GM12878 (cell line): ENCODE data around the gene MAST1. TPM values are rescaled to one million over a fixed set of nuclear protein-coding genes. Genes with fewer than 3 reads are reported as not detected.
A peak's percentile ranks its signal among the peaks of the same experiment; 100 is the strongest.

Experiments used
- E2F4 ChIP-seq: IDR thresholded peaks from 2 replicates; pipeline ENCODE4 v1.6.1; 2012; ENCODE audit warnings: low read depth, low read length, improper control_type of control experiment
- EZH2 ChIP-seq: IDR thresholded peaks from 2 replicates; pipeline ENCODE4 v1.6.1; 2012; ENCODE audit warnings: low read depth, mild to moderate bottlenecking, control low read depth, inconsistent platforms, low read length, borderline replicate concordance; ENCODE audit not compliant: control insufficient read depth
- IKZF1 ChIP-seq: fragments of 450-650 bp; conservative IDR thresholded peaks from 2 replicates; pipeline ENCODE4 v1.6.1; 2017; ENCODE audit warnings: antibody characterized with exemption, mild to moderate bottlenecking
- KAT2A ChIP-seq: conservative IDR thresholded peaks from 2 replicates; pipeline ENCODE4 v1.6.1; 2011; ENCODE audit warnings: low read depth, low read length; ENCODE audit not compliant: control insufficient read depth
- KLF5 ChIP-seq: fragments of 450-650 bp; IDR thresholded peaks from 2 replicates; pipeline ENCODE4 v1.6.1; 2014; ENCODE audit warnings: mild to moderate bottlenecking; ENCODE audit not compliant: partially characterized antibody
- MTA2 ChIP-seq: fragments of 450-650 bp; IDR thresholded peaks from 2 replicates; pipeline ENCODE4 v1.6.1; 2016; ENCODE audit warnings: low read depth, mild to moderate bottlenecking, moderate library complexity
- MYB ChIP-seq: fragments of 150-350 bp; IDR thresholded peaks from 2 replicates; pipeline ENCODE4 v1.6.1; 2014; ENCODE audit warnings: mild to moderate bottlenecking, low read depth, low read length, borderline replicate concordance
- PAX5 ChIP-seq: IDR thresholded peaks from 2 replicates; pipeline ENCODE4 v1.6.1; 2011; ENCODE audit warnings: low read depth, low read length, borderline replicate concordance
- PAX8 ChIP-seq: fragments of 450-650 bp; IDR thresholded peaks from 2 replicates; pipeline ENCODE4 v1.6.1; 2017; ENCODE audit warnings: mild to moderate bottlenecking, moderate library complexity
- POLR2AphosphoS5 ChIP-seq: IDR thresholded peaks from 2 replicates; pipeline ENCODE4 v1.6.1; 2011; ENCODE audit warnings: mild to moderate bottlenecking, low read length, inconsistent platforms
- RAD21 ChIP-seq: IDR thresholded peaks from 2 replicates; pipeline ENCODE4 v1.6.1; 2011; ENCODE audit warnings: mild to moderate bottlenecking, low read depth, low read length, moderate library complexity; ENCODE audit not compliant: insufficient read depth
- RFX5 ChIP-seq: IDR thresholded peaks from 2 replicates; pipeline ENCODE4 v1.6.1; 2011; ENCODE audit warnings: low read depth, low read length, improper control_type of control experiment
- SMAD1 ChIP-seq: fragments of 450-650 bp; IDR thresholded peaks from 2 replicates; pipeline ENCODE4 v1.6.1; 2018; ENCODE audit warnings: mild to moderate bottlenecking, low read depth; ENCODE audit not compliant: partially characterized antibody
- SMAD5 ChIP-seq: IDR thresholded peaks from 2 replicates; pipeline ENCODE4 v1.6.1; 2016; ENCODE audit warnings: antibody characterized with exemption, low read depth
- SP1 ChIP-seq: IDR thresholded peaks from one replicate; pipeline ENCODE4 v1.6.1; 2011; ENCODE audit warnings: low read depth, low read length
- USF1 ChIP-seq: IDR thresholded peaks from 2 replicates; pipeline ENCODE4 v1.6.1; 2011; ENCODE audit warnings: borderline replicate concordance, low read depth, mild to moderate bottlenecking, moderate library complexity, mixed read lengths, low read length; ENCODE audit not compliant: insufficient read depth; ENCODE audit errors: extremely low read length
- YY1 ChIP-seq: IDR thresholded peaks from 2 replicates; pipeline ENCODE4 v1.6.1; 2011; ENCODE audit warnings: low read depth, mild to moderate bottlenecking, low read length
- polyA plus RNA-seq, 11 experiments: library from polyadenylated mRNA; depleted of rRNA in 4 of 11; unstranded in 6 of 11; stranded (reverse) in 5 of 11; fragments of >200 nt; fragmentation: Nextera tagmentation in 4 of 11; fragmentation: Illumina TruSeq in 1 of 11; extraction: Ambion mirVana in 4 of 11; extraction: Trizol in 1 of 11; gene quantifications; 1 replicate in 1 of 11; 2 replicates in 10 of 11; pipeline versions ENCODE4 v1.2.1 to v1.2.3, GENCODE V29; 2011 to 2016; ENCODE audit warnings: inconsistent platforms in 2 of 11, missing spikeins in 2 of 11, low read depth in 1 of 11
- total RNA-seq, 4 experiments: library from RNA; depleted of rRNA in 3 of 4; stranded (reverse); fragments of >200 nt in 3 of 4; fragmentation: Illumina TruSeq in 1 of 4; extraction: Trizol in 1 of 4; gene quantifications; 2 replicates each; pipeline versions ENCODE4 v1.2.1 to v1.2.3, GENCODE V29; 2013 to 2021
- TF ChIP-seq, protein P1 (sequence below): fragments of 450-650 bp; IDR thresholded peaks from 2 replicates; pipeline ENCODE4 v1.6.1; 2014; ENCODE audit warnings: mild to moderate bottlenecking
- TF ChIP-seq, protein P2 (sequence below): IDR thresholded peaks from 2 replicates; pipeline ENCODE4 v1.6.1; 2011; ENCODE audit warnings: low read depth, low read length, improper control_type of control experiment, borderline replicate concordance
- TF ChIP-seq, protein P3 (sequence below): fragments of 450-650 bp; IDR thresholded peaks from 2 replicates; pipeline ENCODE4 v1.6.1; 2016; ENCODE audit warnings: mild to moderate bottlenecking
- TF ChIP-seq, protein P4 (sequence below): fragments of 450-650 bp; IDR thresholded peaks from 2 replicates; pipeline ENCODE4 v1.6.1; 2017; ENCODE audit warnings: mild to moderate bottlenecking, moderate library complexity

Gene MAST1
- total and polyA plus RNA-seq, 10 of the 15 experiments (the other 5 are each of a cell fraction or from before 2014, with no cell fraction given), result 0.08 to 0.79 (median 0.44) TPM; not detected in 1

GRCh38 chr19:12890787-12891552, 52.7 kb downstream of the MAST1 start, which contains the start of gene GCDH (continued):
- TF ChIP-seq, protein P1, sequence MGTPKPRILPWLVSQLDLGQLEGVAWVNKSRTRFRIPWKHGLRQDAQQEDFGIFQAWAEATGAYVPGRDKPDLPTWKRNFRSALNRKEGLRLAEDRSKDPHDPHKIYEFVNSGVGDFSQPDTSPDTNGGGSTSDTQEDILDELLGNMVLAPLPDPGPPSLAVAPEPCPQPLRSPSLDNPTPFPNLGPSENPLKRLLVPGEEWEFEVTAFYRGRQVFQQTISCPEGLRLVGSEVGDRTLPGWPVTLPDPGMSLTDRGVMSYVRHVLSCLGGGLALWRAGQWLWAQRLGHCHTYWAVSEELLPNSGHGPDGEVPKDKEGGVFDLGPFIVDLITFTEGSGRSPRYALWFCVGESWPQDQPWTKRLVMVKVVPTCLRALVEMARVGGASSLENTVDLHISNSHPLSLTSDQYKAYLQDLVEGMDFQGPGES, result peak; percentile 57; the same call in 1 of the 2 replicates
- TF ChIP-seq POLR2AphosphoS5 (peak; percentile 87), YY1 (no peak), PAX5 (no peak), SMAD1 (no peak), KAT2A (peak; percentile 55; the same call in 1 of the 2 replicates), PAX8 (no peak), KLF5 (peak; percentile 85), MTA2 (no peak), USF1 (no peak), SMAD5 (no peak), SP1 (peak; percentile 95), RAD21 (no peak), IKZF1 (peak; percentile 73), RFX5 (no peak; the same call in none of the 2 replicates), E2F4 (peak; percentile 79; the same call in 1 of the 2 replicates), MYB (no peak), EZH2 (no peak)
- TF ChIP-seq, protein P2, sequence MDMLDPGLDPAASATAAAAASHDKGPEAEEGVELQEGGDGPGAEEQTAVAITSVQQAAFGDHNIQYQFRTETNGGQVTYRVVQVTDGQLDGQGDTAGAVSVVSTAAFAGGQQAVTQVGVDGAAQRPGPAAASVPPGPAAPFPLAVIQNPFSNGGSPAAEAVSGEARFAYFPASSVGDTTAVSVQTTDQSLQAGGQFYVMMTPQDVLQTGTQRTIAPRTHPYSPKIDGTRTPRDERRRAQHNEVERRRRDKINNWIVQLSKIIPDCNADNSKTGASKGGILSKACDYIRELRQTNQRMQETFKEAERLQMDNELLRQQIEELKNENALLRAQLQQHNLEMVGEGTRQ, result no peak
- TF ChIP-seq, protein P3, sequence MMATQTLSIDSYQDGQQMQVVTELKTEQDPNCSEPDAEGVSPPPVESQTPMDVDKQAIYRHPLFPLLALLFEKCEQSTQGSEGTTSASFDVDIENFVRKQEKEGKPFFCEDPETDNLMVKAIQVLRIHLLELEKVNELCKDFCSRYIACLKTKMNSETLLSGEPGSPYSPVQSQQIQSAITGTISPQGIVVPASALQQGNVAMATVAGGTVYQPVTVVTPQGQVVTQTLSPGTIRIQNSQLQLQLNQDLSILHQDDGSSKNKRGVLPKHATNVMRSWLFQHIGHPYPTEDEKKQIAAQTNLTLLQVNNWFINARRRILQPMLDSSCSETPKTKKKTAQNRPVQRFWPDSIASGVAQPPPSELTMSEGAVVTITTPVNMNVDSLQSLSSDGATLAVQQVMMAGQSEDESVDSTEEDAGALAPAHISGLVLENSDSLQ, result no peak
- TF ChIP-seq, protein P4, sequence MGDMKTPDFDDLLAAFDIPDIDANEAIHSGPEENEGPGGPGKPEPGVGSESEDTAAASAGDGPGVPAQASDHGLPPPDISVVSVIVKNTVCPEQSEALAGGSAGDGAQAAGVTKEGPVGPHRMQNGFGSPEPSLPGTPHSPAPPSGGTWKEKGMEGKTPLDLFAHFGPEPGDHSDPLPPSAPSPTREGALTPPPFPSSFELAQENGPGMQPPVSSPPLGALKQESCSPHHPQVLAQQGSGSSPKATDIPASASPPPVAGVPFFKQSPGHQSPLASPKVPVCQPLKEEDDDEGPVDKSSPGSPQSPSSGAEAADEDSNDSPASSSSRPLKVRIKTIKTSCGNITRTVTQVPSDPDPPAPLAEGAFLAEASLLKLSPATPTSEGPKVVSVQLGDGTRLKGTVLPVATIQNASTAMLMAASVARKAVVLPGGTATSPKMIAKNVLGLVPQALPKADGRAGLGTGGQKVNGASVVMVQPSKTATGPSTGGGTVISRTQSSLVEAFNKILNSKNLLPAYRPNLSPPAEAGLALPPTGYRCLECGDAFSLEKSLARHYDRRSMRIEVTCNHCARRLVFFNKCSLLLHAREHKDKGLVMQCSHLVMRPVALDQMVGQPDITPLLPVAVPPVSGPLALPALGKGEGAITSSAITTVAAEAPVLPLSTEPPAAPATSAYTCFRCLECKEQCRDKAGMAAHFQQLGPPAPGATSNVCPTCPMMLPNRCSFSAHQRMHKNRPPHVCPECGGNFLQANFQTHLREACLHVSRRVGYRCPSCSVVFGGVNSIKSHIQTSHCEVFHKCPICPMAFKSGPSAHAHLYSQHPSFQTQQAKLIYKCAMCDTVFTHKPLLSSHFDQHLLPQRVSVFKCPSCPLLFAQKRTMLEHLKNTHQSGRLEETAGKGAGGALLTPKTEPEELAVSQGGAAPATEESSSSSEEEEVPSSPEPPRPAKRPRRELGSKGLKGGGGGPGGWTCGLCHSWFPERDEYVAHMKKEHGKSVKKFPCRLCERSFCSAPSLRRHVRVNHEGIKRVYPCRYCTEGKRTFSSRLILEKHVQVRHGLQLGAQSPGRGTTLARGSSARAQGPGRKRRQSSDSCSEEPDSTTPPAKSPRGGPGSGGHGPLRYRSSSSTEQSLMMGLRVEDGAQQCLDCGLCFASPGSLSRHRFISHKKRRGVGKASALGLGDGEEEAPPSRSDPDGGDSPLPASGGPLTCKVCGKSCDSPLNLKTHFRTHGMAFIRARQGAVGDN, result no peak
